Panc1 (cell line): Measurements from ENCODE around the gene MAP3K14. TPM values are rescaled to one million over a fixed set of nuclear protein-coding genes. Genes with fewer than 3 reads are reported as not detected.
A peak's percentile ranks its signal among the peaks of the same experiment; 100 is the strongest.

Experiments
- ATAC-seq: fragments of 200-7000 bp; cut with Tn5 transposase; 2 replicates; pipeline ENCODE4 v1.9.1; 2020; ENCODE audit warnings: mild to moderate bottlenecking, moderate library complexity
- BruUV-seq: library from RNA; stranded (reverse); fragments of 400-500 nt; replicated peaks from 2 replicates; lab custom pipeline; 2021; lab: Mats Ljungman, UMichigan
- CTCF ChIA-PET: fragments of 300-600 bp; sonication (Branson Sonifier 250); formaldehyde crosslinking; loops from one replicate; lab custom pipeline; 2022; ENCODE audit warnings: antibody characterized with exemption; lab: Charles Lee
- POLR2A ChIA-PET: fragments of 300-600 bp; sonication (Branson Sonifier 250); formaldehyde crosslinking; loops from one replicate; lab custom pipeline; 2022; ENCODE audit warnings: antibody characterized with exemption; lab: Charles Lee
- DNase-seq: peaks from one replicate; pipeline ENCODE4 v3.0.0-alpha.2; 2010; ENCODE audit warnings: low read depth, low spot score
- H3K27ac ChIP-seq: 2 replicates; pipeline ENCODE4 v1.5.1; 2011; ENCODE audit warnings: mild to moderate bottlenecking, low read length, inconsistent platforms
- H3K27me3 ChIP-seq: fragments of 200-500 bp; sonication (Bioruptor generic); 2 replicates; pipeline ENCODE4 v1.6.0; 2014; ENCODE audit warnings: low read length, inconsistent platforms; ENCODE audit not compliant: control insufficient read depth, insufficient read depth
- H3K36me3 ChIP-seq: fragments of 200-500 bp; sonication (Bioruptor generic); 2 replicates; pipeline ENCODE4 v1.5.1; 2014; ENCODE audit warnings: inconsistent platforms, mild to moderate bottlenecking, low read length, moderate library complexity; ENCODE audit not compliant: control insufficient read depth, insufficient read depth
- H3K4me1 ChIP-seq: 2 replicates; pipeline ENCODE4 v1.5.1; 2011; ENCODE audit warnings: inconsistent platforms, mild to moderate bottlenecking, low read length, moderate library complexity; ENCODE audit not compliant: control insufficient read depth, insufficient read depth
- H3K4me3 ChIP-seq, 2 experiments: 2 replicates each; pipeline ENCODE4 v1.5.1; 2011 to 2012; ENCODE audit warnings: low read depth in 2 of 2, low read length in 2 of 2, mild to moderate bottlenecking in 2 of 2, inconsistent platforms in 1 of 2, moderate library complexity in 1 of 2
- H3K9me3 ChIP-seq: fragments of 200-500 bp; sonication (Bioruptor generic); 2 replicates; pipeline ENCODE4 v1.5.1; 2014; ENCODE audit warnings: low read depth, mild to moderate bottlenecking, inconsistent platforms, low read length, moderate library complexity; ENCODE audit not compliant: control insufficient read depth, insufficient read depth
- CTCF ChIP-seq: fragments of 450-650 bp; IDR thresholded peaks from 2 replicates; pipeline ENCODE4 v1.5.1; 2017; ENCODE audit warnings: mild to moderate bottlenecking
- POLR2AphosphoS5 ChIP-seq: IDR thresholded peaks from 2 replicates; pipeline ENCODE4 v1.6.1; 2012; ENCODE audit warnings: mild to moderate bottlenecking, low read depth, low read length, moderate library complexity
- REST ChIP-seq, 2 experiments: IDR thresholded peaks; 2 replicates each; pipeline ENCODE4 v1.6.1; 2011 to 2012; ENCODE audit warnings: low read depth in 2 of 2, control low read depth in 1 of 2, low read length in 1 of 2, mild to moderate bottlenecking in 1 of 2, moderate library complexity in 1 of 2; ENCODE audit not compliant: insufficient read depth in 1 of 2
- SIN3A ChIP-seq: IDR thresholded peaks from 2 replicates; pipeline ENCODE4 v1.6.1; 2012; ENCODE audit warnings: low read depth, mild to moderate bottlenecking, low read length, moderate library complexity, borderline replicate concordance; ENCODE audit not compliant: insufficient read depth
- TCF7L2 ChIP-seq: IDR thresholded peaks from 2 replicates; pipeline ENCODE4 v1.6.1; 2011; ENCODE audit warnings: mild to moderate bottlenecking, low read depth, low read length, inconsistent platforms
- in situ Hi-C: cut with HindIII; loops from 2 replicates; pipeline ENCODE4 v1.10.0; 2016; ENCODE audit warnings: low sequenced_read_pairs, low pct_unique_long_range_greater_than_20kb
- intact Hi-C: fragments of 100-400 bp; cut with micrococcal nuclease; formaldehyde crosslinking; loops from one replicate; pipeline ENCODE4 v1.10.0; 2022; ENCODE audit not compliant: unreplicated experiment
- total RNA-seq: library from RNA; stranded (reverse); gene quantifications from one replicate; pipeline ENCODE4 v1.2.1, GENCODE V29; 2021; ENCODE audit not compliant: unreplicated experiment

MAP3K14 gene
- total RNA-seq, 1 experiment from 2014 or later, result 80.8 TPM

GRCh38 chr17:45364531-45365390 is 47.9 kb upstream of the MAP3K14 start:
- peaks cover 18% of the 10 kb centered on the region for H3K4me1 ChIP-seq
- intact Hi-C loops (no loop called here), in situ Hi-C loops (no loop called here)
- CTCF ChIA-PET, result no interaction called here
- TF ChIP-seq SIN3A (no peak), CTCF (no peak)
- no peak overlapping the region for H3K4me3 ChIP-seq
- POLR2A ChIA-PET, result no interaction called here
- DNase-seq (no peak), ATAC-seq (peak; percentile 52)
- BruUV-seq, result no TSS peak
- no peaks in the 10 kb centered on the region for H3K27me3 ChIP-seq
- no peaks in the 10 kb centered on the region for H3K9me3 ChIP-seq
- H3K36me3 ChIP-seq, result no peaks in the 10 kb centered on the region
- H3K27ac ChIP-seq, result peak overlapping the region; percentile 81

GRCh38 chr17:45363498-45363897 is 46.7 kb upstream of the MAP3K14 start:
- DNase-seq, result no peak
- ChIA-PET CTCF (no interaction called here), POLR2A (interaction anchor here (0.8 kb wide), 1 partner anchor 29 kb away, joined by 4 read pairs; no protein-coding TSS in a partner anchor)
- ATAC-seq, result no peak
- intact Hi-C loops (no loop called here), in situ Hi-C loops (no loop called here)
- no peak overlapping the region for H3K4me3 ChIP-seq
- no peaks in the 10 kb centered on the region for H3K27me3 ChIP-seq
- H3K9me3 ChIP-seq, result no peaks in the 10 kb centered on the region
- no peaks in the 10 kb centered on the region for H3K36me3 ChIP-seq
- BruUV-seq, result no TSS peak
- peak overlapping the region; percentile 42 for H3K27ac ChIP-seq
- TF ChIP-seq SIN3A (no peak), TCF7L2 (no peak), POLR2AphosphoS5 (no peak), CTCF (no peak), REST (IDR thresholded peaks at IDR 0.05; ENCODE audit: insufficient read depth in 1 of 2, low read depth in 2 of 2, low read length in 1 of 2) (no peak)
- H3K4me1 ChIP-seq, result peaks cover 18% of the 10 kb centered on the region
